Stomach (tissue), 9 donors: ENCODE data around the gene HCN1. TPM values are rescaled to one million over a fixed set of nuclear protein-coding genes. Genes with fewer than 3 reads are reported as not detected.
A peak's percentile ranks its signal among the peaks of the same experiment; 100 is the strongest.

Experiments used
- DNase-seq, 2 donors: peaks; one replicate each; pipeline versions ENCODE4 v3.0.0 to v3.0.0-alpha.2; 2013 to 2019
- H3K27ac ChIP-seq, 5 donors: fragments of 200-600 bp in 4 of 5; sonication (generic) in 4 of 5; one replicate each; pipeline ENCODE4 v1.5.1; 2013 to 2019; ENCODE audit warnings: mild to moderate bottlenecking in 1 of 5, moderate library complexity in 1 of 5
- H3K27me3 ChIP-seq, 3 donors: fragments of 200-600 bp; sonication (generic); one replicate each; pipeline ENCODE4 v1.5.1; 2017 to 2019; ENCODE audit warnings: mixed run types in 1 of 3
- H3K36me3 ChIP-seq, 4 donors: fragments of 200-600 bp; sonication (generic); 1 replicate in 3 of 4; 2 replicates in 1 of 4; pipeline ENCODE4 v1.5.1; 2016 to 2019
- H3K4me1 ChIP-seq, 4 donors: fragments of 200-600 bp; sonication (generic); one replicate each; pipeline ENCODE4 v1.5.1; 2016 to 2019
- H3K4me3 ChIP-seq, 4 donors: fragments of 200-600 bp; sonication (generic) in 3 of 4; one replicate each; pipeline ENCODE4 v1.5.1; 2016 to 2019; ENCODE audit warnings: mild to moderate bottlenecking in 1 of 4
- H3K9me3 ChIP-seq, 4 donors: fragments of 200-600 bp; sonication (generic); one replicate each; pipeline ENCODE4 v1.5.1; 2016 to 2019
- EP300 ChIP-seq: sonication (generic); formaldehyde crosslinking; IDR thresholded peaks from one replicate; pipeline ENCODE4 v1.6.1; 2017; ENCODE audit warnings: antibody characterized with exemption
- POLR2A ChIP-seq, 4 donors: fragments of 450-650 bp; IDR thresholded peaks; one replicate each; pipeline ENCODE4 v1.6.1; 2016; ENCODE audit warnings: antibody characterized with exemption in 4 of 4, control low read depth in 2 of 4, mild to moderate bottlenecking in 1 of 4, moderate library complexity in 1 of 4
- POLR2AphosphoS5 ChIP-seq, 3 donors: sonication (generic); formaldehyde crosslinking; IDR thresholded peaks; one replicate each; pipeline ENCODE4 v1.6.1; 2016; ENCODE audit warnings: antibody characterized with exemption in 3 of 3
- WGBS, 5 donors: extraction: QIAGEN DNeasy Blood & Tissue Kit in 3 of 5; methylation state at CpG; one replicate each; pipeline versions ENCODE4 v1.1.5 to v1.1.7; 2013 to 2018; 5-methylcytosine and 5-hydroxymethylcytosine counted together
- intact Hi-C: fragments of 100-400 bp; cut with DNase I; formaldehyde crosslinking; loops from one replicate; pipeline ENCODE4 v1.15.1; 2023; ENCODE audit warnings: low total_unique reads
- polyA plus RNA-seq, 3 donors: library from polyadenylated mRNA; stranded (reverse); fragments of 200-250 nt; gene quantifications; one replicate each; pipeline ENCODE4 v1.2.3, GENCODE V29; 2013
- total RNA-seq, 5 donors: library from RNA; depleted of rRNA; stranded (reverse); fragments of >200 nt; gene quantifications; one replicate each; pipeline versions ENCODE4 v1.1.0 to v1.2.3, GENCODE V29; 2014 to 2016
- TF ChIP-seq, protein P1 (sequence below), 7 experiments: fragments of 450-650 bp in 4 of 7; fragments of 200-600 bp in 3 of 7; sonication (generic) in 3 of 7; IDR thresholded peaks; one replicate each; pipeline ENCODE4 v1.5.1; 2016 to 2019; ENCODE audit warnings: antibody characterized with exemption in 7 of 7, control low read depth in 2 of 7, mild to moderate bottlenecking in 1 of 7
- donor health status: healthy with polysubstance abuse.
- donor health status: Bipolar disorder and iron deficiency.
- donor health status: healthy.

Gene HCN1
- total and polyA plus RNA-seq, 8 donors: 0.03 to 0.92 (median 0.29) TPM; not detected in 5

DNA sequence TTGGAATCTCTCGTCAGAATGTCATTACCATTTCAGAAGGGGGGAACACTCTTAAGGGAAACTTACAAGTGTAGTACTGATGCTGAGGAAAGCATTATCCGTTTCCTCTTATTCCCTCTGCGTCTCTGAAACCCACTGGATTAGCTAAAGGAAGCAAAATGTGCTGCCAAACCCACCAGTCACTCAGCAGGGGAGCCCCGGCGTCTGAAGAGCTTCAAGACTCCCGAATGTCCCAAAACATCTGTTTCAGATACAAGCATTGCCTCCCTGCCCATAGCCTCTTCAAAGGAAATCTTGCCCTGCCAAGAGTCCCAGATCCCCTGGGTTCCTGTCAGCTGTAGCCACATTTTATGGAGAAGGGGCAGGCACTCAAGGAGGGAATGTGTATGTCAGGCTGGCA is 1.0 kb upstream of the HCN1 start:
- no peaks in the 10 kb centered on the region for H3K36me3 ChIP-seq
- DNase-seq: no peak
- H3K9me3 ChIP-seq: peaks cover 0 to 16% (median 0%) of the 10 kb centered on the region in 4 donors
- intact Hi-C loops: no loop called here
- H3K27me3 ChIP-seq: peaks cover 10 to 57% (median 25%) of the 10 kb centered on the region in 3 donors
- 61 to 66% (median 65%) methylated on average over 6 of the region's 6 CpGs for WGBS, 5 donors
- no peak overlapping the region for H3K4me3 ChIP-seq
- TF ChIP-seq EP300 (no peak), POLR2A (IDR thresholded peaks at IDR 0.05) (no peak), POLR2AphosphoS5 (IDR thresholded peaks at IDR 0.05) (no peak)
- TF ChIP-seq, protein P1, sequence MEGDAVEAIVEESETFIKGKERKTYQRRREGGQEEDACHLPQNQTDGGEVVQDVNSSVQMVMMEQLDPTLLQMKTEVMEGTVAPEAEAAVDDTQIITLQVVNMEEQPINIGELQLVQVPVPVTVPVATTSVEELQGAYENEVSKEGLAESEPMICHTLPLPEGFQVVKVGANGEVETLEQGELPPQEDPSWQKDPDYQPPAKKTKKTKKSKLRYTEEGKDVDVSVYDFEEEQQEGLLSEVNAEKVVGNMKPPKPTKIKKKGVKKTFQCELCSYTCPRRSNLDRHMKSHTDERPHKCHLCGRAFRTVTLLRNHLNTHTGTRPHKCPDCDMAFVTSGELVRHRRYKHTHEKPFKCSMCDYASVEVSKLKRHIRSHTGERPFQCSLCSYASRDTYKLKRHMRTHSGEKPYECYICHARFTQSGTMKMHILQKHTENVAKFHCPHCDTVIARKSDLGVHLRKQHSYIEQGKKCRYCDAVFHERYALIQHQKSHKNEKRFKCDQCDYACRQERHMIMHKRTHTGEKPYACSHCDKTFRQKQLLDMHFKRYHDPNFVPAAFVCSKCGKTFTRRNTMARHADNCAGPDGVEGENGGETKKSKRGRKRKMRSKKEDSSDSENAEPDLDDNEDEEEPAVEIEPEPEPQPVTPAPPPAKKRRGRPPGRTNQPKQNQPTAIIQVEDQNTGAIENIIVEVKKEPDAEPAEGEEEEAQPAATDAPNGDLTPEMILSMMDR (IDR thresholded peaks at IDR 0.05): no peak
- peaks cover 0 to 13% (median 9%) of the 10 kb centered on the region in 4 donors for H3K4me1 ChIP-seq
- H3K27ac ChIP-seq: no peak overlapping the region

- H3K4me1 ChIP-seq: peaks cover 0 to 13% (median 9%) of the 10 kb centered on the region in 4 donors
- no peaks in the 10 kb centered on the region for H3K36me3 ChIP-seq
- DNase-seq: no peak
- intact Hi-C loops: no loop called here
- peaks cover 0 to 16% (median 0%) of the 10 kb centered on the region in 4 donors for H3K9me3 ChIP-seq
- no peak for TF ChIP-seq POLR2A (IDR thresholded peaks at IDR 0.05)
- TF ChIP-seq, protein P1 (IDR thresholded peaks at IDR 0.05): no peak
- TF ChIP-seq EP300: no peak
- TF ChIP-seq POLR2AphosphoS5 (IDR thresholded peaks at IDR 0.05): no peak
- H3K27me3 ChIP-seq: peaks cover 10 to 57% (median 25%) of the 10 kb centered on the region in 3 donors
- peak overlapping the region; percentile 32 to 51 (median 37) for H3K4me3 ChIP-seq
- no peak overlapping the region for H3K27ac ChIP-seq
- 1 to 8% (median 4%) methylated on average over 14 to 59 of the region's 59 CpGs; no CpG with 5 or more reads in 1 of the 5 donors for WGBS, 5 donors
Observed at GRCh38 chr5:45695804-45696156, 400 bp downstream of the HCN1 start.

- intact Hi-C loops: no loop called here
- DNase-seq: peak in 1 of 2 donors; percentile 27
- WGBS, 5 donors: 2 to 22% (median 6%) methylated on average over 25 to 51 of the region's 51 CpGs
- Histone ChIP-seq H3K27ac (no peak overlapping the region), H3K4me3 (peak overlapping the region; percentile 32 to 51 (median 37)), H3K27me3 (peaks cover 10 to 57% (median 25%) of the 10 kb centered on the region in 3 donors), H3K36me3 (no peaks in the 10 kb centered on the region), H3K9me3 (peaks cover 0 to 16% (median 0%) of the 10 kb centered on the region in 4 donors), H3K4me1 (peaks cover 0 to 13% (median 9%) of the 10 kb centered on the region in 4 donors)
- TF ChIP-seq POLR2A (IDR thresholded peaks at IDR 0.05): no peak
- TF ChIP-seq EP300: no peak
- no peak for TF ChIP-seq POLR2AphosphoS5 (IDR thresholded peaks at IDR 0.05)
- TF ChIP-seq, protein P1 (IDR thresholded peaks at IDR 0.05): no peak
Observed at GRCh38 chr5:45694971-45695803, 993 bp downstream of the HCN1 start.

- no peak overlapping the region for H3K27ac ChIP-seq
- H3K36me3 ChIP-seq: no peaks in the 10 kb centered on the region
- no peak for TF ChIP-seq POLR2AphosphoS5 (IDR thresholded peaks at IDR 0.05)
- H3K9me3 ChIP-seq: peaks cover 0 to 16% (median 0%) of the 10 kb centered on the region in 4 donors
- H3K4me3 ChIP-seq: no peak overlapping the region
- intact Hi-C loops: no loop called here
- peaks cover 10 to 57% (median 25%) of the 10 kb centered on the region in 3 donors for H3K27me3 ChIP-seq
- peak in 1 of 2 donors; percentile 49 for DNase-seq
- peaks cover 0 to 13% (median 9%) of the 10 kb centered on the region in 4 donors for H3K4me1 ChIP-seq
- 24 to 27% (median 26%) methylated on average over 14 of the region's 14 CpGs for WGBS, 5 donors
Observed at GRCh38 chr5:45694255-45694814, 1.8 kb downstream of the HCN1 start.
